ENCODE data around the gene DPEP2NB. TPM values are rescaled to one million over a fixed set of nuclear protein-coding genes. Genes with fewer than 3 reads are reported as not detected.

Gene DPEP2NB
- total RNA-seq, 1 experiment from 2014 or later, result not detected

DNA sequence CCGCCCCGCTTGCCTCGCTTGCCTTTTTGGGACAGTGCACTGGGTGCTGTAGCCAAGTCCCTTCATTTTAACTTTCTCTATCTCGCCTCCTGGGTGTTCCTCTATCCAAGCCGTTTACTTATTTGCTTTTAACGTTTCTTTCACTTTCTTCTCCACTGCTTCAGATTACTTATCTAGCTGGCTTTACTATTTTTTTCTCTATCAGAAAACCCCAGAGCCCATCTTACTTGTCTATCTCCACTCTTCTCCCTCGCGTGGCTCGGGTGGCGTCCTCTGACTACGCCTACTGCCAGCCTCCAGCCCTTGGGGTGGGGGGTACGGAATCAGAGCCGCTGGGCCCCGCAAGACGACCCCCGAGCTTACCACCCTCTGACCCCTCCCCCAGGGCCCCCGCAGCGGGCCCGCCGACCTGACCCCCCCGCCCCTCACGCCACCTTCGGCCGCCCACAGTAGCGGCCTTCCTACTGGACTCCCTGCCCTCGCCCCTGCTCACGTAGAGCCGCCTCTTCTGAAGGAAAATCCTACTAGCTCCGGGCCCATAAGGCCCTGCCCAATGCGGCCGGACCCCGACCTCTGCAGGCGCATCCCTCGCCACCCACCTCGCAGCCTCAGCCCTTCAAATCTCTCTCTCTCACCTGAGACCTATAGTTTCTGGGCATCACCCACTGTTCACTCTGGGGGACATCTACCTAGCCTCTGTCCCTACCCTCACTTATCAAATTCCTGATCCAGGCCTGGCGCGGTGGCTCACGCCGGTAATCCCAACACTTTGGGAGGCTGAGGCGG lies 46.3 kb downstream of the DPEP2NB start:
- no TSS peak for BruUV-seq (replicated peaks)
- peak overlapping the region; percentile 89 for H3K4me3 Mint-ChIP-seq (ENCODE audit: unreplicated experiment)
- intact Hi-C loops (cut with micrococcal nuclease; ENCODE audit: unreplicated experiment), result no loop called here
- TF ChIP-seq, protein P1, sequence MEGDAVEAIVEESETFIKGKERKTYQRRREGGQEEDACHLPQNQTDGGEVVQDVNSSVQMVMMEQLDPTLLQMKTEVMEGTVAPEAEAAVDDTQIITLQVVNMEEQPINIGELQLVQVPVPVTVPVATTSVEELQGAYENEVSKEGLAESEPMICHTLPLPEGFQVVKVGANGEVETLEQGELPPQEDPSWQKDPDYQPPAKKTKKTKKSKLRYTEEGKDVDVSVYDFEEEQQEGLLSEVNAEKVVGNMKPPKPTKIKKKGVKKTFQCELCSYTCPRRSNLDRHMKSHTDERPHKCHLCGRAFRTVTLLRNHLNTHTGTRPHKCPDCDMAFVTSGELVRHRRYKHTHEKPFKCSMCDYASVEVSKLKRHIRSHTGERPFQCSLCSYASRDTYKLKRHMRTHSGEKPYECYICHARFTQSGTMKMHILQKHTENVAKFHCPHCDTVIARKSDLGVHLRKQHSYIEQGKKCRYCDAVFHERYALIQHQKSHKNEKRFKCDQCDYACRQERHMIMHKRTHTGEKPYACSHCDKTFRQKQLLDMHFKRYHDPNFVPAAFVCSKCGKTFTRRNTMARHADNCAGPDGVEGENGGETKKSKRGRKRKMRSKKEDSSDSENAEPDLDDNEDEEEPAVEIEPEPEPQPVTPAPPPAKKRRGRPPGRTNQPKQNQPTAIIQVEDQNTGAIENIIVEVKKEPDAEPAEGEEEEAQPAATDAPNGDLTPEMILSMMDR (IDR thresholded peaks at IDR 0.05; ENCODE audit: insufficient read depth in 1 of 2, low read depth in 1 of 2, low read length in 1 of 2, severe bottlenecking in 1 of 2, unreplicated experiment in 1 of 2), result no peak
- POLR2A ChIA-PET, result no interaction called here
- no peak for DNase-seq
- Histone ChIP-seq H3K36me3 (ENCODE audit: control insufficient read depth, insufficient read depth, low read length) (peaks cover 3% of the 10 kb centered on the region), H3K27me3 (replicated peaks; ENCODE audit: control insufficient read depth, insufficient read depth, low read length) (no peaks in the 10 kb centered on the region), H3K4me3 (ENCODE audit: low read depth, low read length) (peak overlapping the region; percentile 66), H3K9me3 (no peaks in the 10 kb centered on the region), H3K4me1 (peaks cover 29% of the 10 kb centered on the region)
- no peaks in the 10 kb centered on the region for H3K27me3 Mint-ChIP-seq (ENCODE audit: insufficient read depth, unreplicated experiment)
- H3K36me3 Mint-ChIP-seq (ENCODE audit: insufficient read depth, unreplicated experiment), result peaks cover 33% of the 10 kb centered on the region
- peak overlapping the region; percentile 93 for H3K27ac Mint-ChIP-seq (ENCODE audit: unreplicated experiment)
- H3K9me3 Mint-ChIP-seq (ENCODE audit: unreplicated experiment), result no peaks in the 10 kb centered on the region
- peaks cover 35% of the 10 kb centered on the region for H3K4me1 Mint-ChIP-seq (ENCODE audit: low read depth, unreplicated experiment)
- CTCF ChIA-PET, result interaction anchor here (0.6 kb wide), 1 partner anchor 259 kb away, joined by 3 read pairs; no protein-coding TSS in a partner anchor

DNA sequence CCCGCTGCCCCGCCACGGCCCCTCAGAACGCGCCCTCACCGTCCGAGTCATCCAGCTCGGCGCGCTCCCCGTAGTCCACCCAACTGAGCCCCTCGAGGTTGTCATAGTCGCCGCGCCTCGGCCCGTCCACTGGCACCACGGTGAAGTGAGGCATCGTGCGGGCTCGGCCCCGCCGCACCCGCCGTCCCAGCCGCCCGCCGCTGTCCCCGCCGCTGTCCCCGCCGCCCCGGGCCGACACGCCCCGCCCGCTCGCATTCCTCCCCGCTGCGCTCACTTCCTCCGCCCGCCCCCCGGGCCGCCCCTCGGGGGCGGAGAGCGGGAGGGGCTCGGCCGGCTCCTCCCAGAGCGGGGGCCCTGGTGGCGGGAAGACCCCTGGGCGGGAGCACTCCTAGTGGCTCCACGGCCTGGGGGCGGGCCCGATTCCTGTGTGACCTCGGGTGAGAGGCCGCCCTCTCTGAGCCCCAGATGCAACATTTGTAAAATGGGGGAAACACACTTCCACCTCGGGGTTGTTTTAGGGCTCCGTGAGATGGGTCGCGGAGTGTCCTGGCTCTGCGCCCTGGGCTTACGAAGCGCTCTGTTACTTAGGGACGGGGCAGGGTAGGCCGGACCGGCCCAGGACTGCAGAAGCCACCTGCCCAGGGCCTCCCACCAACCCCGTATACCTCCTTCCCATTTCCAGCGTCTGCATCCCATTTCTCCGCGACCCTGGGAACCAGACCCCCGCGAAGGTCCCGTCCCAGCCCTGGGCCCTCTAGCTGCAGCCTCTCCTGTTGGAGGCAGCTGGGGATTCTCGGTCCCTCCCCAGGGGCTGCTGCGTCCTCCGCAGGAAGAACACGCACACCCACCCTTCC lies 47.1 kb downstream of the DPEP2NB start, which contains the start of gene SLC12A4:
Gene SLC12A4 (minus strand): TSS at position 238 of the 854 bp plus-strand sequence. CDS start 84 bp downstream, at position 154.
- peak; percentile 90 to 94 for DNase-seq
- CTCF ChIA-PET, result no interaction called here
- H3K27ac Mint-ChIP-seq (ENCODE audit: unreplicated experiment), result peak within 1 kb of the TSS; percentile 93

More for the DNA sequence above, 47.1 kb downstream of the DPEP2NB start, which contains the start of gene SLC12A4:
- Histone ChIP-seq H3K9me3 (no peaks in the 10 kb centered on the region), H3K4me1 (peaks cover 29% of the 10 kb centered on the region), H3K36me3 (ENCODE audit: control insufficient read depth, insufficient read depth, low read length) (peaks cover 3% of the 10 kb centered on the region), H3K27me3 (replicated peaks; ENCODE audit: control insufficient read depth, insufficient read depth, low read length) (no peaks in the 10 kb centered on the region), H3K4me3 (ENCODE audit: low read depth, low read length) (peak within 1 kb of the TSS; percentile 66)
- Mint-ChIP-seq H3K4me1 (ENCODE audit: low read depth, unreplicated experiment) (peaks cover 35% of the 10 kb centered on the region), H3K36me3 (ENCODE audit: insufficient read depth, unreplicated experiment) (peaks cover 33% of the 10 kb centered on the region), H3K27me3 (ENCODE audit: insufficient read depth, unreplicated experiment) (no peaks in the 10 kb centered on the region), H3K4me3 (ENCODE audit: unreplicated experiment) (peak within 1 kb of the TSS; percentile 89), H3K9me3 (ENCODE audit: unreplicated experiment) (no peaks in the 10 kb centered on the region)
- TF ChIP-seq, protein P1 (IDR thresholded peaks at IDR 0.05; ENCODE audit: insufficient read depth in 1 of 2, low read depth in 1 of 2, low read length in 1 of 2, severe bottlenecking in 1 of 2, unreplicated experiment in 1 of 2), result no peak
- POLR2A ChIA-PET, result interaction anchor here (0.7 kb wide), 1 partner anchor 269 kb away, joined by 3 read pairs; no protein-coding TSS in a partner anchor
- BruUV-seq (replicated peaks), result TSS peak; percentile 41
- intact Hi-C loops (cut with micrococcal nuclease; ENCODE audit: unreplicated experiment), result loop anchor here (1.0 kb wide), 1 partner anchor 33 kb away; no protein-coding TSS in a partner anchor
